Neural progenitor cell (in vitro differentiated cells): ENCODE data around the gene MTX3.

Source experiments
- CTCF ChIP-seq: fragments of 200-600 bp; sonication (generic); IDR thresholded peaks from 2 replicates; pipeline ENCODE4 v1.5.1; 2017; ENCODE audit warnings: antibody characterized with exemption, mild to moderate bottlenecking
- EZH2 ChIP-seq: fragments of 200-600 bp; sonication (generic); IDR thresholded peaks from 2 replicates; pipeline ENCODE4 v1.6.1; 2017; ENCODE audit warnings: antibody characterized with exemption, mild to moderate bottlenecking, moderate library complexity
- EZH2phosphoT487 ChIP-seq: fragments of 200-600 bp; sonication (generic); IDR thresholded peaks from 2 replicates; pipeline ENCODE4 v1.6.1; 2017; ENCODE audit warnings: antibody characterized with exemption

GRCh38 chr5:79961716-79962574 is 29.1 kb downstream of the MTX3 start:
- no peak for TF ChIP-seq CTCF
- TF ChIP-seq EZH2: no peak
- no peak for TF ChIP-seq EZH2phosphoT487
